H1 (cell line): Measurements from ENCODE around the gene NOTUM. TPM values are rescaled to one million over a fixed set of nuclear protein-coding genes. Genes with fewer than 3 reads are reported as not detected.

Experiments
- ATF3 ChIP-seq: IDR thresholded peaks from 2 replicates; pipeline ENCODE4 v1.6.1; 2011; ENCODE audit warnings: low read depth, mild to moderate bottlenecking, low read length; ENCODE audit not compliant: insufficient read depth
- CBX5 ChIP-seq: fragments of 300-800, 300-1000 bp; sonication (generic); IDR thresholded peaks from 2 replicates; pipeline ENCODE4 v1.7.1; 2016; ENCODE audit warnings: antibody characterized with exemption, low read length, low read depth
- CREB1 ChIP-seq: IDR thresholded peaks from 2 replicates; pipeline ENCODE4 v1.6.1; 2012; ENCODE audit warnings: inconsistent platforms
- E2F6 ChIP-seq: IDR thresholded peaks from 2 replicates; pipeline ENCODE4 v1.6.1; 2012; ENCODE audit warnings: inconsistent platforms
- JUN ChIP-seq: IDR thresholded peaks from 2 replicates; pipeline ENCODE4 v1.6.1; 2011; ENCODE audit warnings: low read depth, mild to moderate bottlenecking, improper control_type of control experiment, low read length
- POLR2A ChIP-seq, 2 experiments: IDR thresholded peaks; 1 replicate in 1 of 2; 2 replicates in 1 of 2; pipeline ENCODE4 v1.6.1; 2011; ENCODE audit warnings: low read depth in 2 of 2, low read length in 2 of 2, mild to moderate bottlenecking in 2 of 2; ENCODE audit errors: control extremely low read depth in 1 of 2
- RFX5 ChIP-seq: IDR thresholded peaks from 2 replicates; pipeline ENCODE4 v1.6.1; 2011; ENCODE audit warnings: low read depth, low read length, improper control_type of control experiment, borderline replicate concordance
- RNF2 ChIP-seq: fragments of 200-900, 300-1000 bp; sonication (generic); IDR thresholded peaks from 2 replicates; pipeline ENCODE4 v1.7.1; 2016; ENCODE audit warnings: borderline replicate concordance, low read depth, mild to moderate bottlenecking, antibody characterized with exemption, low read length; ENCODE audit not compliant: poor library complexity, severe bottlenecking; ENCODE audit errors: missing control alignments
- SIN3A ChIP-seq, 2 experiments: IDR thresholded peaks in 1 of 2; conservative IDR thresholded peaks in 1 of 2; 2 replicates each; pipeline ENCODE4 v1.6.1; 2011 to 2012; ENCODE audit warnings: low read length in 2 of 2, improper control_type of control experiment in 1 of 2, low read depth in 1 of 2, mild to moderate bottlenecking in 1 of 2
- SP2 ChIP-seq: IDR thresholded peaks from 2 replicates; pipeline ENCODE4 v1.6.1; 2012; ENCODE audit warnings: mild to moderate bottlenecking, low read length, inconsistent platforms
- TAF1 ChIP-seq: IDR thresholded peaks from 2 replicates; pipeline ENCODE4 v1.6.1; 2011; ENCODE audit warnings: mild to moderate bottlenecking, low read depth, low read length
- TCF12 ChIP-seq: IDR thresholded peaks from 2 replicates; pipeline ENCODE4 v1.6.1; 2011; ENCODE audit warnings: low read depth, mild to moderate bottlenecking, low read length
- TEAD4 ChIP-seq: IDR thresholded peaks from 2 replicates; pipeline ENCODE4 v1.6.1; 2012; ENCODE audit warnings: low read depth, low read length, inconsistent platforms, mixed read lengths
- polyA plus RNA-seq, 7 experiments: library from polyadenylated mRNA; depleted of rRNA in 3 of 7; stranded (reverse) in 5 of 7; unstranded in 2 of 7; fragments of >200 nt in 5 of 7; fragments of 200-250 nt in 2 of 7; gene quantifications; 1 replicate in 5 of 7; 2 replicates in 1 of 7; 4 replicates in 1 of 7; pipeline versions ENCODE4 v1.2.1 to v1.2.3, GENCODE V29; 2011 to 2013; ENCODE audit warnings: missing spikeins in 2 of 7, mixed read lengths in 2 of 7
- total RNA-seq: library from RNA; stranded (reverse); fragmentation: NEBNext Ultra II Directional; extraction: Animal tissue kit (Norgen Biotek cat#: 25700); gene quantifications from 2 replicates; pipeline ENCODE4 v1.2.1, GENCODE V29; 2021
- TF ChIP-seq, protein P1 (sequence below), 3 experiments: IDR thresholded peaks; 1 replicate in 2 of 3; 2 replicates in 1 of 3; pipeline versions ENCODE4 v1.5.1 to v1.6.1; 2011; ENCODE audit warnings: low read length in 3 of 3, mild to moderate bottlenecking in 3 of 3, inconsistent platforms in 2 of 3, low read depth in 1 of 3, moderate library complexity in 1 of 3; ENCODE audit not compliant: insufficient read depth in 1 of 3; ENCODE audit errors: control extremely low read depth in 1 of 3

The NOTUM gene
- total and polyA plus RNA-seq, 2 of the 8 experiments (the other 6 are each of a cell fraction or from before 2014, with no cell fraction given): 0.45 to 0.76 TPM

- TF ChIP-seq, protein P1, sequence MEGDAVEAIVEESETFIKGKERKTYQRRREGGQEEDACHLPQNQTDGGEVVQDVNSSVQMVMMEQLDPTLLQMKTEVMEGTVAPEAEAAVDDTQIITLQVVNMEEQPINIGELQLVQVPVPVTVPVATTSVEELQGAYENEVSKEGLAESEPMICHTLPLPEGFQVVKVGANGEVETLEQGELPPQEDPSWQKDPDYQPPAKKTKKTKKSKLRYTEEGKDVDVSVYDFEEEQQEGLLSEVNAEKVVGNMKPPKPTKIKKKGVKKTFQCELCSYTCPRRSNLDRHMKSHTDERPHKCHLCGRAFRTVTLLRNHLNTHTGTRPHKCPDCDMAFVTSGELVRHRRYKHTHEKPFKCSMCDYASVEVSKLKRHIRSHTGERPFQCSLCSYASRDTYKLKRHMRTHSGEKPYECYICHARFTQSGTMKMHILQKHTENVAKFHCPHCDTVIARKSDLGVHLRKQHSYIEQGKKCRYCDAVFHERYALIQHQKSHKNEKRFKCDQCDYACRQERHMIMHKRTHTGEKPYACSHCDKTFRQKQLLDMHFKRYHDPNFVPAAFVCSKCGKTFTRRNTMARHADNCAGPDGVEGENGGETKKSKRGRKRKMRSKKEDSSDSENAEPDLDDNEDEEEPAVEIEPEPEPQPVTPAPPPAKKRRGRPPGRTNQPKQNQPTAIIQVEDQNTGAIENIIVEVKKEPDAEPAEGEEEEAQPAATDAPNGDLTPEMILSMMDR (IDR thresholded peaks at IDR 0.05; ENCODE audit: control extremely low read depth in 1 of 3, insufficient read depth in 1 of 3, low read depth in 1 of 3, low read length in 3 of 3): peak in 1 of 3 experiments; percentile 13; a peak in 1 of 4 replicates
- no peak for TF ChIP-seq RNF2
- TF ChIP-seq SP2: no peak
- TF ChIP-seq RFX5: no peak
- no peak for TF ChIP-seq TEAD4
- TF ChIP-seq ATF3: no peak
- 0 out of 2 replicates have a peak, but pooled peaks have one; percentile 10 for TF ChIP-seq TCF12
- no peak for TF ChIP-seq E2F6
- TF ChIP-seq CBX5: no peak
- peak; percentile 25; the same call in 1 of the 2 replicates for TF ChIP-seq CREB1
- TF ChIP-seq TAF1: peak; percentile 50; the same call in 1 of the 2 replicates
- TF ChIP-seq POLR2A (IDR thresholded peaks at IDR 0.05; ENCODE audit: control extremely low read depth in 1 of 2, low read depth in 2 of 2, low read length in 2 of 2): no peak
- TF ChIP-seq JUN: no peak
- no peak for TF ChIP-seq SIN3A (conservative IDR thresholded peaks at IDR 0.05 in 1 of 2, IDR thresholded peaks at IDR 0.05 in 1 of 2; ENCODE audit: low read depth in 1 of 2, low read length in 2 of 2)
These were observed 49.6 kb downstream of the NOTUM start, which contains the start of gene PCYT2 (continued) for GRCh38 chr17:81911277-81911961.
